Forelimb muscle (tissue), 1 donor: ENCODE measurements around the gene EHHADH. TPM values are rescaled to one million over a fixed set of nuclear protein-coding genes. Genes with fewer than 3 reads are reported as not detected.

Experiments used
- DNase-seq: peaks from one replicate; pipeline ENCODE4 v3.0.0-alpha.2; 2013; ENCODE audit warnings: low read depth
- polyA plus RNA-seq: library from polyadenylated mRNA; unstranded; fragments of 120-200 nt; gene quantifications from one replicate; pipeline ENCODE4 v1.2.1, GENCODE V29; 2013; ENCODE audit not compliant: insufficient read length

EHHADH gene
- polyA plus RNA-seq, 1 donor = 1.8 TPM

GRCh38 chr3:185199206-185199605, 54.6 kb downstream of the EHHADH start:
- DNase-seq = no peak

- DNase-seq = no peak
Measured at GRCh38 chr3:185197068-185197467, 56.8 kb downstream of the EHHADH start.

- no peak for DNase-seq
Measured at GRCh38 chr3:185195652-185196051, 58.2 kb downstream of the EHHADH start.

- DNase-seq = no peak
Measured at GRCh38 chr3:185188816-185189215, 65.0 kb downstream of the EHHADH start.

- no peak for DNase-seq
Measured at GRCh38 chr3:185187391-185187790, 66.5 kb downstream of the EHHADH start.

- DNase-seq = no peak
Measured at GRCh38 chr3:185176750-185177359, 77.0 kb downstream of the EHHADH start.

- no peak for DNase-seq
Measured at GRCh38 chr3:185175370-185175987, 78.4 kb downstream of the EHHADH start.

- DNase-seq = no peak
Measured at GRCh38 chr3:185172086-185173049, 81.5 kb downstream of the EHHADH start.

GRCh38 chr3:185164428-185165217, 89.2 kb downstream of the EHHADH start:
- no peak for DNase-seq

GRCh38 chr3:185162634-185163033, 91.2 kb downstream of the EHHADH start:
- no peak for DNase-seq

GRCh38 chr3:185161761-185162160, 92.1 kb downstream of the EHHADH start:
- no peak for DNase-seq

- DNase-seq = no peak
Measured at GRCh38 chr3:185157347-185157746, 96.5 kb downstream of the EHHADH start.

- DNase-seq = no peak
Measured at GRCh38 chr3:185155678-185156077, 98.2 kb downstream of the EHHADH start.

GRCh38 chr3:185153861-185154629, 99.8 kb downstream of the EHHADH start:
- no peak for DNase-seq

GRCh38 chr3:185153171-185153771, 100.6 kb downstream of the EHHADH start:
- DNase-seq = no peak

GRCh38 chr3:185152410-185153170, 101.3 kb downstream of the EHHADH start, which contains the start of gene C3orf70:
Gene C3orf70 (minus strand): TSS chr3:185153060. CDS start chr3:185152823, 237 bp downstream.
- no peak for DNase-seq

GRCh38 chr3:185151964-185152409, 101.9 kb downstream of the EHHADH start:
- DNase-seq = no peak

- no peak for DNase-seq
Measured at GRCh38 chr3:185151101-185151963, 102.5 kb downstream of the EHHADH start.

GRCh38 chr3:185150561-185150960, 103.3 kb downstream of the EHHADH start:
- DNase-seq = no peak
